ENCODE measurements around the gene COL13A1. TPM values are rescaled to one million over a fixed set of nuclear protein-coding genes. Genes with fewer than 3 reads are reported as not detected.

The COL13A1 gene
- total and polyA plus RNA-seq, 2 donors (not counting 1 experiment from before 2014, with no cell fraction given) = 5.7 to 7.4 TPM

GRCh38 chr10:69864321-69864720 is 62.6 kb downstream of the COL13A1 start:
- Histone ChIP-seq H3K36me3 (ENCODE audit: control insufficient read depth, insufficient read depth, low read length) (no peaks in the 10 kb centered on the region), H3K4me1 (ENCODE audit: control insufficient read depth, extremely low read depth, insufficient read depth, low read length) (peaks cover 52% of the 10 kb centered on the region), H2AFZ (ENCODE audit: low read length) (no peak overlapping the region), H3K27ac (ENCODE audit: insufficient read depth, low read length) (peak overlapping the region; percentile 52), H4K20me1 (ENCODE audit: control insufficient read depth, extremely low read depth, insufficient read depth, low read length) (no peaks in the 10 kb centered on the region), H3K9me3 (ENCODE audit: control insufficient read depth, insufficient read depth, low read depth, low read length) (no peaks in the 10 kb centered on the region), H3K27me3 (ENCODE audit: control insufficient read depth, insufficient read depth, low read length) (no peaks in the 10 kb centered on the region), H3K9ac (ENCODE audit: insufficient read depth, low read length) (no peak overlapping the region), H3K4me3 (replicated peaks in 1 of 4; ENCODE audit: control extremely low read depth in 1 of 4, insufficient read depth in 1 of 4, low read depth in 3 of 4, low read length in 4 of 4) (no peak overlapping the region), H3K4me2 (ENCODE audit: extremely low read depth, insufficient read depth, low read length) (peak overlapping the region; percentile 40), H3K79me2 (ENCODE audit: control insufficient read depth, insufficient read depth, low read length) (no peaks in the 10 kb centered on the region)
- peak; percentile 70 to 95 for DNase-seq (ENCODE audit: low read depth in 2 of 2)
- no peak for TF ChIP-seq EZH2 (IDR thresholded peaks at IDR 0.05; ENCODE audit: low read length, missing control alignments)
- no peak for TF ChIP-seq CTCF (conservative IDR thresholded peaks at IDR 0.05 in 1 of 2, IDR thresholded peaks at IDR 0.05 in 1 of 2; ENCODE audit: low read depth in 1 of 2, low read length in 2 of 2)

GRCh38 chr10:69865450-69865849 is 63.7 kb downstream of the COL13A1 start:
- no peak overlapping the region for H3K27ac ChIP-seq (ENCODE audit: insufficient read depth, low read length)
- no peak for DNase-seq (ENCODE audit: low read depth in 2 of 2)
- no peaks in the 10 kb centered on the region for H4K20me1 ChIP-seq (ENCODE audit: control insufficient read depth, extremely low read depth, insufficient read depth, low read length)
- H3K4me3 ChIP-seq (replicated peaks in 1 of 4; ENCODE audit: control extremely low read depth in 1 of 4, insufficient read depth in 1 of 4, low read depth in 3 of 4, low read length in 4 of 4) = no peak overlapping the region
- H3K4me2 ChIP-seq (ENCODE audit: extremely low read depth, insufficient read depth, low read length) = no peak overlapping the region
- H3K36me3 ChIP-seq (ENCODE audit: control insufficient read depth, insufficient read depth, low read length) = no peaks in the 10 kb centered on the region
- TF ChIP-seq CTCF (conservative IDR thresholded peaks at IDR 0.05 in 1 of 2, IDR thresholded peaks at IDR 0.05 in 1 of 2; ENCODE audit: low read depth in 1 of 2, low read length in 2 of 2) (no peak), EZH2 (IDR thresholded peaks at IDR 0.05; ENCODE audit: low read length, missing control alignments) (no peak)
- H2AFZ ChIP-seq (ENCODE audit: low read length) = no peak overlapping the region
- peaks cover 54% of the 10 kb centered on the region for H3K4me1 ChIP-seq (ENCODE audit: control insufficient read depth, extremely low read depth, insufficient read depth, low read length)
- no peaks in the 10 kb centered on the region for H3K9me3 ChIP-seq (ENCODE audit: control insufficient read depth, insufficient read depth, low read depth, low read length)
- H3K27me3 ChIP-seq (ENCODE audit: control insufficient read depth, insufficient read depth, low read length) = no peaks in the 10 kb centered on the region
- H3K79me2 ChIP-seq (ENCODE audit: control insufficient read depth, insufficient read depth, low read length) = no peaks in the 10 kb centered on the region
- H3K9ac ChIP-seq (ENCODE audit: insufficient read depth, low read length) = no peak overlapping the region

GRCh38 chr10:69866246-69866687 is 64.6 kb downstream of the COL13A1 start:
- no peak overlapping the region for H3K4me3 ChIP-seq (replicated peaks in 1 of 4; ENCODE audit: control extremely low read depth in 1 of 4, insufficient read depth in 1 of 4, low read depth in 3 of 4, low read length in 4 of 4)
- H3K36me3 ChIP-seq (ENCODE audit: control insufficient read depth, insufficient read depth, low read length) = no peaks in the 10 kb centered on the region
- H3K9ac ChIP-seq (ENCODE audit: insufficient read depth, low read length) = peak overlapping the region; percentile 39
- no peaks in the 10 kb centered on the region for H3K9me3 ChIP-seq (ENCODE audit: control insufficient read depth, insufficient read depth, low read depth, low read length)
- no peaks in the 10 kb centered on the region for H3K79me2 ChIP-seq (ENCODE audit: control insufficient read depth, insufficient read depth, low read length)
- H2AFZ ChIP-seq (ENCODE audit: low read length) = peak overlapping the region; percentile 74
- H3K27me3 ChIP-seq (ENCODE audit: control insufficient read depth, insufficient read depth, low read length) = no peaks in the 10 kb centered on the region
- peaks cover 49% of the 10 kb centered on the region for H3K4me1 ChIP-seq (ENCODE audit: control insufficient read depth, extremely low read depth, insufficient read depth, low read length)
- no peaks in the 10 kb centered on the region for H4K20me1 ChIP-seq (ENCODE audit: control insufficient read depth, extremely low read depth, insufficient read depth, low read length)
- DNase-seq (ENCODE audit: low read depth in 2 of 2) = no peak
- H3K27ac ChIP-seq (ENCODE audit: insufficient read depth, low read length) = peak overlapping the region; percentile 85
- TF ChIP-seq EZH2 (IDR thresholded peaks at IDR 0.05; ENCODE audit: low read length, missing control alignments) (no peak), CTCF (conservative IDR thresholded peaks at IDR 0.05 in 1 of 2, IDR thresholded peaks at IDR 0.05 in 1 of 2; ENCODE audit: low read depth in 1 of 2, low read length in 2 of 2) (no peak)
- H3K4me2 ChIP-seq (ENCODE audit: extremely low read depth, insufficient read depth, low read length) = peak overlapping the region; percentile 75
